Trophoblast cell (in vitro differentiated cells and primary cell): ENCODE data around the gene HMGB2.
A peak's percentile ranks its signal among the peaks of the same experiment; 100 is the strongest.

Experiments used
- DNase-seq, 2 donors: peaks; one replicate each; pipeline ENCODE4 v3.0.0-alpha.2; 2016
- H2AFZ ChIP-seq: 2 replicates; pipeline ENCODE4 v1.6.1; 2013; ENCODE audit warnings: low read length, moderate library complexity, mild to moderate bottlenecking; ENCODE audit not compliant: insufficient read depth, poor library complexity
- H2AK5ac ChIP-seq: 2 replicates; pipeline ENCODE4 v1.6.1; 2013; ENCODE audit warnings: mild to moderate bottlenecking, low read length
- H2BK120ac ChIP-seq: 2 replicates; pipeline ENCODE4 v1.6.1; 2013; ENCODE audit warnings: low read length, mild to moderate bottlenecking, moderate library complexity; ENCODE audit not compliant: insufficient read depth, poor library complexity
- H2BK12ac ChIP-seq: 2 replicates; pipeline ENCODE4 v1.6.1; 2013; ENCODE audit warnings: mild to moderate bottlenecking, low read length, moderate library complexity
- H2BK5ac ChIP-seq: 2 replicates; pipeline ENCODE4 v1.6.1; 2013; ENCODE audit warnings: low read length, low read depth, moderate library complexity, mild to moderate bottlenecking; ENCODE audit not compliant: poor library complexity
- H3K14ac ChIP-seq: 2 replicates; pipeline ENCODE4 v1.6.1; 2013; ENCODE audit warnings: mild to moderate bottlenecking, low read length
- H3K18ac ChIP-seq: 2 replicates; pipeline ENCODE4 v1.6.1; 2013; ENCODE audit warnings: mild to moderate bottlenecking, low read length
- H3K23ac ChIP-seq: 2 replicates; pipeline ENCODE4 v1.6.1; 2013; ENCODE audit warnings: low read length
- H3K27ac ChIP-seq: 2 replicates; pipeline ENCODE4 v1.5.1; 2013; ENCODE audit warnings: low read depth, mild to moderate bottlenecking, inconsistent platforms, low read length, moderate library complexity
- H3K27me3 ChIP-seq: 2 replicates; pipeline ENCODE4 v1.6.1; 2013; ENCODE audit warnings: inconsistent platforms, mild to moderate bottlenecking, low read length, moderate library complexity; ENCODE audit not compliant: insufficient read depth
- H3K36me3 ChIP-seq, 2 experiments: 1 replicate in 1 of 2; 2 replicates in 1 of 2; pipeline ENCODE4 v1.6.1; 2013; ENCODE audit warnings: low read length in 2 of 2, mild to moderate bottlenecking in 2 of 2, moderate library complexity in 1 of 2; ENCODE audit not compliant: insufficient read depth in 2 of 2, control insufficient read depth in 1 of 2
- H3K4ac ChIP-seq: 2 replicates; pipeline ENCODE4 v1.6.1; 2013; ENCODE audit warnings: low read depth, mild to moderate bottlenecking, low read length, moderate library complexity
- H3K4me1 ChIP-seq, 2 experiments: 1 replicate in 1 of 2; 2 replicates in 1 of 2; pipeline ENCODE4 v1.6.1; 2013; ENCODE audit warnings: low read length in 2 of 2, mild to moderate bottlenecking in 2 of 2, moderate library complexity in 1 of 2; ENCODE audit not compliant: insufficient read depth in 2 of 2, control insufficient read depth in 1 of 2
- H3K4me2 ChIP-seq: 2 replicates; pipeline ENCODE4 v1.6.1; 2013; ENCODE audit warnings: inconsistent platforms, mild to moderate bottlenecking, low read length, moderate library complexity
- H3K4me3 ChIP-seq: 2 replicates; pipeline ENCODE4 v1.5.1; 2013; ENCODE audit warnings: mild to moderate bottlenecking, low read depth, low read length, inconsistent platforms
- H3K79me1 ChIP-seq: one replicate; pipeline ENCODE4 v1.6.1; 2013; ENCODE audit warnings: low read length
- H3K79me2 ChIP-seq: 2 replicates; pipeline ENCODE4 v1.6.1; 2013; ENCODE audit warnings: low read length, mild to moderate bottlenecking; ENCODE audit not compliant: control insufficient read depth, insufficient read depth, poor library complexity
- H3K9ac ChIP-seq: 2 replicates; pipeline ENCODE4 v1.6.1; 2013; ENCODE audit warnings: mild to moderate bottlenecking, low read length
- H3K9me3 ChIP-seq: 2 replicates; pipeline ENCODE4 v1.6.1; 2013; ENCODE audit warnings: low read depth, mild to moderate bottlenecking, control low read depth, inconsistent platforms, low read length; ENCODE audit not compliant: insufficient read depth
- H4K12ac ChIP-seq: 2 replicates; pipeline ENCODE4 v1.6.1; 2013; ENCODE audit warnings: low read depth, mild to moderate bottlenecking, low read length, moderate library complexity
- H4K8ac ChIP-seq: 2 replicates; pipeline ENCODE4 v1.6.1; 2013; ENCODE audit warnings: low read depth, mild to moderate bottlenecking, low read length, moderate library complexity
- H4K91ac ChIP-seq: one replicate; pipeline ENCODE4 v1.6.1; 2013; ENCODE audit warnings: low read depth, mild to moderate bottlenecking, low read length, moderate library complexity
- WGBS: extraction: QIAGEN DNeasy Blood & Tissue Kit; methylation state at CpG from one replicate; pipeline ENCODE4 v1.1.7; 2013; ENCODE audit warnings: missing lambda C conversion rate; ENCODE audit not compliant: insufficient read length, insufficient coverage; ENCODE audit errors: extremely low coverage; 5-methylcytosine and 5-hydroxymethylcytosine counted together

HMGB2 gene

DNA sequence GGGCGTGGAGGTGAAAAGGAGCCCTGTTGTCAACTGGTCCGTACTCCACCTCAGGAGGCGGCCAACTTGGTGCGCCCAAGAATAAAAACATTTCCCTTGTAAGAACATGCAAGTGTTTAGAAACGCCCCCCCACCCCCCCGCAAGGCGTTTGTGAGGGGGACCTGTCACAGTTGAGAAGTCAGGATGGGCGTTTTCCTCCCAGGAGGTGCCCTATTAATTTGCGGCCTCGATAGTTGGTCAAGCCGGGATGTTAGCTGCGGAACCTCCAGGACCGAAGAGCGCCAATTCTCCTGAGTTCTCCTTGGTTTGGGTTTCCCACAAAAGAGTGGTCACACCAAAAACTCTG lies 35.9 kb upstream of the HMGB2 start:
- H3K9me3 ChIP-seq, result no peaks in the 10 kb centered on the region
- H3K9ac ChIP-seq, result peak overlapping the region; percentile 88
- no peak overlapping the region for H2BK5ac ChIP-seq
- H3K4me1 ChIP-seq, result no peaks in the 10 kb centered on the region
- no peaks in the 10 kb centered on the region for H3K27me3 ChIP-seq
- H3K4me2 ChIP-seq, result peak overlapping the region; percentile 94
- peaks cover 1% of the 10 kb centered on the region for H3K79me2 ChIP-seq
- H3K14ac ChIP-seq, result peak overlapping the region; percentile 4
- H2AFZ ChIP-seq, result peak overlapping the region; percentile 24
- no peak overlapping the region for H3K18ac ChIP-seq
- H4K8ac ChIP-seq, result peak overlapping the region; percentile 12
- peaks cover 5% of the 10 kb centered on the region for H3K79me1 ChIP-seq
- no peak overlapping the region for H4K12ac ChIP-seq
- H3K4ac ChIP-seq, result no peak overlapping the region
- H3K36me3 ChIP-seq, result no peaks in the 10 kb centered on the region
- peak overlapping the region; percentile 81 for H3K4me3 ChIP-seq
- H2BK120ac ChIP-seq, result no peak overlapping the region
- H3K27ac ChIP-seq, result peak overlapping the region; percentile 28
- H4K91ac ChIP-seq, result peak overlapping the region; percentile 39
- H2AK5ac ChIP-seq, result no peak overlapping the region
- DNase-seq, result no peak
- H2BK12ac ChIP-seq, result no peak overlapping the region
- no peak overlapping the region for H3K23ac ChIP-seq
- WGBS, result no CpG with 5 or more reads among the region's 14 CpGs

DNA sequence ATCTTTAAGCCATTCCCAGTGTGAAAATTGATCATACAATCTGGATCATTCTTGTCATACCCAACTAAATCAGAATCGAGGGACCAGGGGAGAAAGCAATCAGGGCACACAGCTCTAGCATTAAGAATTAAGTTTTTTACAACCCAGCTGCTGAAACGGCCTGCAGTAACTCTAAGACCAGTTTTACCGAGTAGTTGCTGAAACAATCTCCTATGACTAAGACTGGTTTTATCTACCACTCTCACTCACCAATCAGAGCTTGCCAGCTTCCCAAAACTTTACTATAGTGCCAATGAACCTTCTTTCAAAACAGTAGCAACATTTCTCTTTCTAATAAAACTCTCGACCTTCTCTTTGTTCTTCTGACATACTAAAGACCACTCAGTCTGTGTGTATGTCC lies 33.8 kb upstream of the HMGB2 start:
- Histone ChIP-seq H4K91ac (no peak overlapping the region), H3K27me3 (no peaks in the 10 kb centered on the region), H2BK120ac (no peak overlapping the region), H3K23ac (no peak overlapping the region), H3K18ac (no peak overlapping the region), H4K12ac (no peak overlapping the region), H3K36me3 (no peaks in the 10 kb centered on the region), H3K9ac (no peak overlapping the region), H3K4me3 (no peak overlapping the region), H3K27ac (no peak overlapping the region), H3K9me3 (no peaks in the 10 kb centered on the region), H2BK5ac (no peak overlapping the region), H2AK5ac (no peak overlapping the region), H3K4me2 (no peak overlapping the region), H4K8ac (no peak overlapping the region), H2BK12ac (no peak overlapping the region), H3K79me2 (peaks cover 1% of the 10 kb centered on the region), H3K79me1 (peaks cover 5% of the 10 kb centered on the region), H3K4ac (no peak overlapping the region), H2AFZ (no peak overlapping the region), H3K4me1 (no peaks in the 10 kb centered on the region), H3K14ac (no peak overlapping the region)
- WGBS, result 100% methylated on average over 1 of the region's 4 CpGs
- DNase-seq, result no peak

DNA sequence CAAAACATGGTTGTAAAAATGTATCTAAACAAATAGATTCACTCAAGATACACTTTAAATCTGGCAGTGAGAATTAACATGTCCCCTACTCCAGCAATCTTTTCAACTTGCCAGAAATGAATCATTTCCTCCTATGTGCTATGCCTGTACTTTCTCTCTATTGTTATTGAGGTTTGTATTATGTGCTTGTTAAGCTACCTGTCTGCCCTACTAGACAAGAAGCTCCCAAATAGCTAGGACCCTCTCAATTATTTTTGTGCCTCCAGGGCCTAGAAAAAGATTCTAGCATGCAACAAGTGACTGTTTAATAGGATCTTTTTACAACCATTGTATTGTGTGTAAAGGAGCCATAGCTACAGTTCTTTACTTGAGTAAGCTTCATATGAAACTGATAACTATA lies 33.1 kb upstream of the HMGB2 start:
- H3K23ac ChIP-seq, result no peak overlapping the region
- no peak overlapping the region for H3K27ac ChIP-seq
- H2BK120ac ChIP-seq, result no peak overlapping the region
- peaks cover 5% of the 10 kb centered on the region for H3K79me1 ChIP-seq
- H4K8ac ChIP-seq, result no peak overlapping the region
- peaks cover 1% of the 10 kb centered on the region for H3K79me2 ChIP-seq
- H2AFZ ChIP-seq, result no peak overlapping the region
- no peaks in the 10 kb centered on the region for H3K36me3 ChIP-seq
- no peaks in the 10 kb centered on the region for H3K9me3 ChIP-seq
- H4K91ac ChIP-seq, result no peak overlapping the region
- H3K4me3 ChIP-seq, result no peak overlapping the region
- no peak overlapping the region for H3K14ac ChIP-seq
- no peaks in the 10 kb centered on the region for H3K27me3 ChIP-seq
- H2BK5ac ChIP-seq, result no peak overlapping the region
- H4K12ac ChIP-seq, result no peak overlapping the region
- H2BK12ac ChIP-seq, result no peak overlapping the region
- no peak overlapping the region for H2AK5ac ChIP-seq
- no peak overlapping the region for H3K4me2 ChIP-seq
- no peak overlapping the region for H3K4ac ChIP-seq
- no peak overlapping the region for H3K18ac ChIP-seq
- no peak overlapping the region for H3K9ac ChIP-seq
- DNase-seq, result no peak
- no peaks in the 10 kb centered on the region for H3K4me1 ChIP-seq

DNA sequence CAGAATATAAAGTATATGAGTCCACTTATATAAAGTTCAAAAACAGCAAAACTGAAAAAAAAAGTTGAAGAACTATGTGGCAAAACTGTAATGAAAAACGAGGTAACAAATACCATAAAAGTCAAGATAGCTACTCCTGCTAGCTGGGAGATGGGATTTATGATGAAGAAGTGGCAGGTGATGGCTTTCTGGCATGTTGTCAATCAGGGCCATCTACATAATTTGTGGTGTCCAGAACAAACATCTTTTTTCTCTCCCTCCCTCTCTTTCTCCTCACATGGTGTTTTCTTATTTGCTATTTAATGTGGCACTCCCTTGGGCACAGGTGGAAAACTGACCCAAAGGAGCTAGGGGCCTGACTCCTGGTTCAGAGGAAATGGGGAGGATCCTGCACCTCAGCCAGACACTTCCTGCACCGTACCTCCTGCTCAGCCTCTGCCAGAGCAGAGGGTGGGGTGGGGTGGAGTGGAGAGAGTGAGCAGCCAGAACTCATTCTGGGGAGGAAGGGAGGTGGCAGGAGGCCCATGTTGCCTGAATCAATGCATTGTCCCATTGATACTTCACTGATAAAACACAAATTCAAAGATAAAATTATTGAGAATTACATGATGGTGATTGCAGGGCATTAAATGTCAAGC lies 31.3 kb upstream of the HMGB2 start:
- no peak overlapping the region for H2BK120ac ChIP-seq
- H2BK12ac ChIP-seq, result no peak overlapping the region
- WGBS, result no CpG with 5 or more reads among the region's 2 CpGs
- no peak overlapping the region for H3K4me2 ChIP-seq
- H3K36me3 ChIP-seq, result no peaks in the 10 kb centered on the region
- no peak overlapping the region for H3K9ac ChIP-seq
- no peak overlapping the region for H3K14ac ChIP-seq
- H2AK5ac ChIP-seq, result no peak overlapping the region
- H4K91ac ChIP-seq, result no peak overlapping the region
- H3K4me1 ChIP-seq, result no peaks in the 10 kb centered on the region
- H2BK5ac ChIP-seq, result no peak overlapping the region
- H3K27me3 ChIP-seq, result no peaks in the 10 kb centered on the region
- H3K79me1 ChIP-seq, result peaks cover 2% of the 10 kb centered on the region
- H3K27ac ChIP-seq, result no peak overlapping the region
- H3K9me3 ChIP-seq, result no peaks in the 10 kb centered on the region
- H4K12ac ChIP-seq, result no peak overlapping the region
- no peak overlapping the region for H3K23ac ChIP-seq
- no peak overlapping the region for H4K8ac ChIP-seq
- H3K79me2 ChIP-seq, result no peaks in the 10 kb centered on the region
- H3K4ac ChIP-seq, result no peak overlapping the region
- no peak overlapping the region for H3K18ac ChIP-seq
- no peak overlapping the region for H2AFZ ChIP-seq
- no peak for DNase-seq
- no peak overlapping the region for H3K4me3 ChIP-seq
